Measurements from ENCODE around the gene POLR3F.

DNA sequence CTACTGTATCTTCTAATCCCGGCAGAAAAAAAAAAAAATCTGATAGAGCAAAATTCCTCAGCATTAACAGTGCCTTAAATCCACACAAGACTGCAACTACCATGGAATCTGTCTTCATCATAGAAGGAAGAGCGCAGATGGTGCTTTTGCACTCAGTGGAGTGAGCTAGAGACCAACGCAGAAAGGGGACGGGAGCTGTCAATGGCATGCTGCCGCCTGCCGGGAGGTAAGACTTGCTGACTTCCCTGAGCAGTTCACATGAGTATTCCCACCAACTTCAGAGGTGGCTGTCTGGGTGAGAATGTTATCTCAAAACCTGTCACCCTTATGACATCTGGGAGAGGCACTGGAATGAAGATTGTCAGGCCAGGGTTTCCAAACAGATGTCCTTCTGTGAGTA is 36.0 kb upstream of the POLR3F start:
- TF ChIP-seq EZH2 (IDR thresholded peaks at IDR 0.05; ENCODE audit: borderline replicate concordance) (no peak), EZH2phosphoT487 (IDR thresholded peaks at IDR 0.05; ENCODE audit: low read depth, severe bottlenecking, unreplicated experiment) (no peak)
- TF ChIP-seq, protein P1, sequence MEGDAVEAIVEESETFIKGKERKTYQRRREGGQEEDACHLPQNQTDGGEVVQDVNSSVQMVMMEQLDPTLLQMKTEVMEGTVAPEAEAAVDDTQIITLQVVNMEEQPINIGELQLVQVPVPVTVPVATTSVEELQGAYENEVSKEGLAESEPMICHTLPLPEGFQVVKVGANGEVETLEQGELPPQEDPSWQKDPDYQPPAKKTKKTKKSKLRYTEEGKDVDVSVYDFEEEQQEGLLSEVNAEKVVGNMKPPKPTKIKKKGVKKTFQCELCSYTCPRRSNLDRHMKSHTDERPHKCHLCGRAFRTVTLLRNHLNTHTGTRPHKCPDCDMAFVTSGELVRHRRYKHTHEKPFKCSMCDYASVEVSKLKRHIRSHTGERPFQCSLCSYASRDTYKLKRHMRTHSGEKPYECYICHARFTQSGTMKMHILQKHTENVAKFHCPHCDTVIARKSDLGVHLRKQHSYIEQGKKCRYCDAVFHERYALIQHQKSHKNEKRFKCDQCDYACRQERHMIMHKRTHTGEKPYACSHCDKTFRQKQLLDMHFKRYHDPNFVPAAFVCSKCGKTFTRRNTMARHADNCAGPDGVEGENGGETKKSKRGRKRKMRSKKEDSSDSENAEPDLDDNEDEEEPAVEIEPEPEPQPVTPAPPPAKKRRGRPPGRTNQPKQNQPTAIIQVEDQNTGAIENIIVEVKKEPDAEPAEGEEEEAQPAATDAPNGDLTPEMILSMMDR (IDR thresholded peaks at IDR 0.05; ENCODE audit: poor library complexity): peak; percentile 33
